Neutrophil (primary cell): ENCODE measurements around the gene FABP2.
"Not testable (repeated sequence)": the region's sequence is repeated elsewhere in the genome, so short reads cannot be mapped to it uniquely, and the experiment has no call there.

Source experiments
- H3K27ac ChIP-seq: fragments of 200-600 bp; sonication (generic); 2 replicates; pipeline ENCODE4 v1.5.1; 2016; ENCODE audit warnings: mild to moderate bottlenecking, moderate library complexity
- H3K27me3 ChIP-seq: fragments of 200-600 bp; sonication (generic); 2 replicates; pipeline ENCODE4 v1.6.0; 2016; ENCODE audit warnings: mild to moderate bottlenecking
- H3K36me3 ChIP-seq: fragments of 200-600 bp; sonication (generic); 2 replicates; pipeline ENCODE4 v1.5.1; 2017
- H3K4me1 ChIP-seq, 2 experiments: fragments of 200-600 bp in 1 of 2; sonication (generic) in 1 of 2; 1 replicate in 1 of 2; 2 replicates in 1 of 2; pipeline versions ENCODE4 v1.5.1 to v1.6.1; 2013 to 2016; ENCODE audit warnings: low read depth in 1 of 2, low read length in 1 of 2, mild to moderate bottlenecking in 1 of 2, moderate library complexity in 1 of 2; ENCODE audit not compliant: control insufficient read depth in 1 of 2, insufficient read depth in 1 of 2
- H3K4me3 ChIP-seq, 2 experiments: fragments of 200-600 bp in 1 of 2; sonication (generic) in 1 of 2; 1 replicate in 1 of 2; 2 replicates in 1 of 2; pipeline ENCODE4 v1.5.1; 2013 to 2016; ENCODE audit warnings: low read depth in 1 of 2, low read length in 1 of 2, mild to moderate bottlenecking in 1 of 2, moderate library complexity in 1 of 2
- H3K9me3 ChIP-seq: fragments of 200-600 bp; sonication (generic); 2 replicates; pipeline ENCODE4 v1.5.1; 2016
- TF ChIP-seq, protein P1 (sequence below): fragments of 200-600 bp; sonication (generic); IDR thresholded peaks from 2 replicates; pipeline ENCODE4 v1.5.1; 2016; ENCODE audit warnings: antibody characterized with exemption

FABP2 gene

DNA sequence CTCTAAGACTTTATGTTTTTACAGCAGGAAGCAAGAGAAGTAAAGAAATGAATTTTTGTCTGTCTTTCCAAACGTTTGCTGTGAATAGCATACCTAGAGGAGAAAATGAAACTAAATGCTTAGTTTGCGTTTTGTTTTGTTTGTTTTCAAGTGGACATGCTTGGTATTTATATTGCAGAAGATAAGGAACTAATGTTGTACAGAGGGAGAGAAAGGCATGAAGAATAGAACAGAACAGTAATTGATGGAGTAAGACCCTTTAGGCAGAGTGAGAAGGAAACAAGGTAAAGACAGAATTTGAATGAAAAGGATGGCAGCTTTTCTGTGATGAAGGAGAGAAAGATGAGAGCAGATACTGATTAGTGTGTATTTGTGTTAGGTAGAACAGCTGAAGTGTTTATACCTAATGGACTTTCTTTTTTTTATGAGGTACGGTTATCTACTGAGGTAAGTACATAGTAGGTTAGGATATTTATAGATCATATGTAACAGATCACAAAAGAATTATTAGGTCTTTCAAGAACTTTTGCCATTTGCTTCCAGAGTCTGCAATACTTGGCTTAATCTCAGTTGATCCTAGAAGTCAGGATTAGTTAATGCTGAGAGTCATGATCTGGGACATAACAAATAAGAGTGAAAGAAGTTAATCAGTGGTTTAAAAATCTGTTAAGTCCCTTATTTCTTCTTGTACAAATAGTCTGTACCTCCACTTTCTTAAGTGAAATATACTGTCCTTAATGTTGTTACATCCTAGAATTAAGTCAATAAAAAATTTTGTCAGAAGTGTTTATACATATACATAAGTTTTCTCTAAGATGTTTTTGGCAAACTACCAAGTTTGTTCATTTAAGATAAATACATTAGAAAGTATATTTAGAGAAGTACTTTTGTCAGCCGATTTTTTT, 36.8 kb downstream of the FABP2 start:
- no peak overlapping the region for H3K27ac ChIP-seq
- TF ChIP-seq, protein P1, sequence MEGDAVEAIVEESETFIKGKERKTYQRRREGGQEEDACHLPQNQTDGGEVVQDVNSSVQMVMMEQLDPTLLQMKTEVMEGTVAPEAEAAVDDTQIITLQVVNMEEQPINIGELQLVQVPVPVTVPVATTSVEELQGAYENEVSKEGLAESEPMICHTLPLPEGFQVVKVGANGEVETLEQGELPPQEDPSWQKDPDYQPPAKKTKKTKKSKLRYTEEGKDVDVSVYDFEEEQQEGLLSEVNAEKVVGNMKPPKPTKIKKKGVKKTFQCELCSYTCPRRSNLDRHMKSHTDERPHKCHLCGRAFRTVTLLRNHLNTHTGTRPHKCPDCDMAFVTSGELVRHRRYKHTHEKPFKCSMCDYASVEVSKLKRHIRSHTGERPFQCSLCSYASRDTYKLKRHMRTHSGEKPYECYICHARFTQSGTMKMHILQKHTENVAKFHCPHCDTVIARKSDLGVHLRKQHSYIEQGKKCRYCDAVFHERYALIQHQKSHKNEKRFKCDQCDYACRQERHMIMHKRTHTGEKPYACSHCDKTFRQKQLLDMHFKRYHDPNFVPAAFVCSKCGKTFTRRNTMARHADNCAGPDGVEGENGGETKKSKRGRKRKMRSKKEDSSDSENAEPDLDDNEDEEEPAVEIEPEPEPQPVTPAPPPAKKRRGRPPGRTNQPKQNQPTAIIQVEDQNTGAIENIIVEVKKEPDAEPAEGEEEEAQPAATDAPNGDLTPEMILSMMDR, result no peak
- no peaks in the 10 kb centered on the region for H3K27me3 ChIP-seq
- H3K4me1 ChIP-seq, result peaks cover 0 to 5% of the 10 kb centered on the region in 2 experiments
- H3K4me3 ChIP-seq, result no peak overlapping the region
- no peaks in the 10 kb centered on the region for H3K36me3 ChIP-seq
- H3K9me3 ChIP-seq, result no peaks in the 10 kb centered on the region

DNA sequence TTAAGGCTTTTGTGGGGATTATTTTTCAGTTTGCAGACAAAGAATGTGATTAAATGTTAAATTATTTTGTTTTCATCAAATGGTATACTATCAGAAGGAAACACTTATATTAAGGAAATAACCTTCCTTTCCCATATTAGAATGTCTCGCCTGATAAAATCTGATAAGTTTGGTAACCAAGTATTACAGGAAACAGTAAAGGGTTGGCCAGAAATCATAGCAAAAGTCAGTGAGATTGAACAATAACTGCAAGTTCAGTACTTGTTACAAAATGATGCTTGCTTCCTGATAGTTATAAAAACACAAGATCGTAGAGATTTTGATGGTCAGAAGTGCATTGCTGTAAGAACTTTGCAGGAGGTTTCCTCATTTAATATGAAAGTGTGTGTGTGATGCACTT, 40.5 kb downstream of the FABP2 start:
- Histone ChIP-seq H3K4me1 (no peaks in the 10 kb centered on the region), H3K36me3 (no peaks in the 10 kb centered on the region)

GRCh38 chr4:119279945-119280344, 42.0 kb downstream of the FABP2 start:
- H3K4me1 ChIP-seq, H3K9me3 ChIP-seq, H3K4me3 ChIP-seq, H3K36me3 ChIP-seq, H3K27me3 ChIP-seq, H3K27ac ChIP-seq: not testable (repeated sequence)

More for the DNA sequence above, 40.5 kb downstream of the FABP2 start:
- no peak overlapping the region for H3K27ac ChIP-seq
- H3K4me3 ChIP-seq, result no peak overlapping the region
- TF ChIP-seq, protein P1, result no peak
- H3K9me3 ChIP-seq, result no peaks in the 10 kb centered on the region
- H3K27me3 ChIP-seq, result no peaks in the 10 kb centered on the region

DNA sequence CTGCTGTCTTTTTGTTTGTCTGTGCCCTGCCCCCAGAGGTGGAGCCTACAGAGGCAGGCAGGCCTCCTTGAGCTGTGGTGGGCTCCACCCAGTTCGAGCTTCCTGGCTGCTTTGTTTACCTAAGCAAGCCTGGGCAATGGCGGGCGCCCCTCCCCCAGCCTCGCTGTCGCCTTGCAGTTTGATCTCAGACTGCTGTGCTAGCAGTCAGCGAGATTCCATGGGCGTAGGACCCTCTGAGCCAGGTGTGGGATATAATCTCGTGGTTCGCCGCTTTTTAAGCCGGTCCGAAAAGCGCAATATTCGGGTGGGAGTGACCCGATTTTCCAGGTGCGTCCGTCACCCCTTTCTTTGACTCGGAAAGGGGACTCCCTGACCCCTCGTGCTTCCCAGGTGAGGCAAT, 42.4 kb downstream of the FABP2 start:
- not testable (repeated sequence) for H3K4me3 ChIP-seq, H3K36me3 ChIP-seq

DNA sequence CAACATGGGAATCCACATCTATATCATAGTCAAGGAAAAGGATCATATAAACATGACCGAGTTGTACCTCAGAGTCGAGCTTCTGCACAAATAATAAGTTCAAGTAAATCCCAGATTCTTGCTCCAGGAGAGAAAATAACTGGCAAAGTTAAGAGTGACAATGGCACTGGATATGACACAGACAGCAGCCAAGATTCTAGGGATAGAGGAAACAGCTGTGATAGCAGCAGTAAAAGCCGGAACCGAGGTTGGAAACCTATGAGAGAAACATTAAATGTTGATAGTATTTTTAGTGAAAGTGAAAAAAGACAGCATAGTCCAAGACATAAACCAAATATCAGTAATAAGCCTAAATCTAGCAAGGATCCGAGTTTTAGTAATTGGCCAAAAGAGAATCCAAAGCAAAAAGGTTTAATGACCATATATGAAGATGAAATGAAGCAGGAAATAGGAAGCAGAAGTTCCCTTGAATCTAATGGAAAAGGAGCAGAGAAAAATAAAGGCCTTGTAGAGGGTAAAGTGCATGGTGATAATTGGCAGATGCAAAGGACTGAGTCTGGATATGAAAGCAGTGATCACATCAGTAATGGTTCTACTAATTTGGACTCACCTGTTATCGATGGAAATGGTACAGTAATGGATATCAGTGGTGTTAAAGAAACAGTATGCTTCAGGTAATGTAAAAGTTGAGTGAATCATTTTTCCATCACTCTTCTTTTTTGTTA, 50.4 kb downstream of the FABP2 start:
- Histone ChIP-seq H3K4me3 (no peak overlapping the region), H3K27ac (no peak overlapping the region), H3K36me3 (no peaks in the 10 kb centered on the region), H3K4me1 (no peaks in the 10 kb centered on the region), H3K9me3 (no peaks in the 10 kb centered on the region), H3K27me3 (no peaks in the 10 kb centered on the region)
- TF ChIP-seq, protein P1, result no peak

More for the DNA sequence above, 42.4 kb downstream of the FABP2 start:
- not testable (repeated sequence) for H3K9me3 ChIP-seq, H3K27me3 ChIP-seq, H3K4me1 ChIP-seq, H3K27ac ChIP-seq

GRCh38 chr4:119268466-119268865, 53.5 kb downstream of the FABP2 start:
- Histone ChIP-seq H3K27ac (no peak overlapping the region), H3K4me3 (no peak overlapping the region), H3K9me3 (no peaks in the 10 kb centered on the region), H3K27me3 (no peaks in the 10 kb centered on the region), H3K4me1 (no peaks in the 10 kb centered on the region), H3K36me3 (no peaks in the 10 kb centered on the region)
- TF ChIP-seq, protein P1, result no peak
